Measurements from ENCODE around the gene R3HDM2.

R3HDM2 gene

DNA sequence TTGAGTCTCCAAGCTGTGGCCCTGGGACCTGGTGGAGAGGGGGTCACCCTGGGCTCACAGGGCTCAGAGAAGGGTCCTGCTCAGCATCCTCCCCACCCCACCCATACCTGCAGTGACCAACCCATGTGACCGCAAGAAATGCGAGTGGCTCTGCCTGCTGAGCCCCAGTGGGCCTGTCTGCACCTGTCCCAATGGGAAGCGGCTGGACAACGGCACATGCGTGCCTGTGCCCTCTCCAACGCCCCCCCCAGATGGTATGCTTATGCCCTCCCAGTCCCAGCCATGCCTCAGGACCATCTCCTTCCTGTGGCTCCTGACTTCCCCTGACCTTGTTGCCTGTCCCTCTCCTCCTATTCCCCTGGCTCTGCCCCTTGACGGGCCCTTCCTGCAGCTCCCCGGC, 220.9 kb downstream of the R3HDM2 start:
- no peak overlapping the region for H3K4me3 ChIP-seq (ENCODE audit: low read depth, low read length)
- TF ChIP-seq, protein P1, sequence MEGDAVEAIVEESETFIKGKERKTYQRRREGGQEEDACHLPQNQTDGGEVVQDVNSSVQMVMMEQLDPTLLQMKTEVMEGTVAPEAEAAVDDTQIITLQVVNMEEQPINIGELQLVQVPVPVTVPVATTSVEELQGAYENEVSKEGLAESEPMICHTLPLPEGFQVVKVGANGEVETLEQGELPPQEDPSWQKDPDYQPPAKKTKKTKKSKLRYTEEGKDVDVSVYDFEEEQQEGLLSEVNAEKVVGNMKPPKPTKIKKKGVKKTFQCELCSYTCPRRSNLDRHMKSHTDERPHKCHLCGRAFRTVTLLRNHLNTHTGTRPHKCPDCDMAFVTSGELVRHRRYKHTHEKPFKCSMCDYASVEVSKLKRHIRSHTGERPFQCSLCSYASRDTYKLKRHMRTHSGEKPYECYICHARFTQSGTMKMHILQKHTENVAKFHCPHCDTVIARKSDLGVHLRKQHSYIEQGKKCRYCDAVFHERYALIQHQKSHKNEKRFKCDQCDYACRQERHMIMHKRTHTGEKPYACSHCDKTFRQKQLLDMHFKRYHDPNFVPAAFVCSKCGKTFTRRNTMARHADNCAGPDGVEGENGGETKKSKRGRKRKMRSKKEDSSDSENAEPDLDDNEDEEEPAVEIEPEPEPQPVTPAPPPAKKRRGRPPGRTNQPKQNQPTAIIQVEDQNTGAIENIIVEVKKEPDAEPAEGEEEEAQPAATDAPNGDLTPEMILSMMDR (IDR thresholded peaks at IDR 0.05; ENCODE audit: borderline replicate concordance, insufficient read depth, low read depth, low read length), result no peak

DNA sequence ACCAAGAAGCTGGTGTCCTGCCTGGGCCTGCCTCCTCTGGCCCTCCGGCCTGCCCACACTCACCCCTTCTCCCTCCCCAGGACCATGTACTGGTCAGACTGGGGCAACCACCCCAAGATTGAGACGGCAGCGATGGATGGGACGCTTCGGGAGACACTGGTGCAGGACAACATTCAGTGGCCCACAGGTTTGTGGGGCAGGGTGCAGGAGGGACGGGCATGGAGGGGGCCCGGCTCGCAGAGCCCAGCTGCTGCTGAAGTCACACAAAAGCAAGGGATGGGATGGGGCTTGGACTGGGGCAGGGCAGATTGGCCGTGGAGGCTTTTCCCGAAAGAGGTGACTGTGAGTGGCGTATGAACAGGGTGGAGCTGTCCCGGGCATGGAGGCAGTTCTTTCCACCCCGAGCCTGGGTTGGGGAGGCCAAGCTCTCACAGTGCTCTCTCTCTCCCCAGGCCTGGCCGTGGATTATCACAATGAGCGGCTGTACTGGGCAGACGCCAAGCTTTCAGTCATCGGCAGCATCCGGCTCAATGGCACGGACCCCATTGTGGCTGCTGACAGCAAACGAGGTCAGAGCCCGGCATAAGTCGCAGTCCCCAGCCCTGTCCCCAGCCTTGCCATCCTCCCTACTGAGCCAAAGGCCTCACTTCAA, 222.1 kb downstream of the R3HDM2 start:
- H3K4me3 ChIP-seq (ENCODE audit: low read depth, low read length), result no peak overlapping the region
- TF ChIP-seq, protein P1 (IDR thresholded peaks at IDR 0.05; ENCODE audit: borderline replicate concordance, insufficient read depth, low read depth, low read length), result no peak

DNA sequence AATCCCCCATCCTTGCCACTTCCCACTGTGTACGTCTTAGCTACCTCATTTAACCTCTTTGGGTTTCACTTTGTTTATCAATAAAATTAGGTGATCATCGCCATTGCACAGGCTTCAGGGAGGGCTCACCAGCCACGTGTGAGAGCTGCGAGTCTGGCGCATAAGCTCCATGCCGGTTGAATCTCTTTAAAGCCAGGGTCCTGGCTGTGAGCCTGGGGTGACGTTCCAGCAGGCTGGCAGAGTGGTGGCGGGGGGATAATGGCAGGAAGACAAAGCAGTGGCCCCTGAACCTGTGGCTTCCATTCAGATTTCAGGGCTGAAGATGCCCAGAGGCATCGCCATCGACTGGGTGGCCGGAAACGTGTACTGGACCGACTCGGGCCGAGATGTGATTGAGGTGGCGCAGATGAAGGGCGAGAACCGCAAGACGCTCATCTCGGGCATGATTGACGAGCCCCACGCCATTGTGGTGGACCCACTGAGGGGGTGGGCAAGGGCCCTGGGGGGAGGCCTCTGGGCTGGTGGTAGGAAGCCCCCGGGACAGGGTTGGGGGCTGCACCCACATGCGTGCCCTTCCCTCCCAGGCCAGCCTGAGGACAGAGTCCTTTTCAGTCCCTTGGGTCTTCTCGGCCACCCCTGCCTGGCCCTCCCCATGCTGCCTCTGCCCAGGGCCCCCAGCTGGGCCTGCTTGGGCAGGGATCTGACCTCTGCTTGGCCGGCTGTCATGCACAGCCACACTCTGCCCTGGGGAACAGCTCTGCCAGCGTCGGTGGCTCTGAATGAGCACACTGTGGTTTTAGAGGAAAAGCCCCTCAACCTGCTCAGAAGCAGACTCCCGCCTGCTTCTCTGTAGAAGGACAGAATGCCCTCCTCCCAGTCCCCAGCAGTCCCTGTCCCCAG, 222.9 kb downstream of the R3HDM2 start:
- TF ChIP-seq, protein P1 (IDR thresholded peaks at IDR 0.05; ENCODE audit: borderline replicate concordance, insufficient read depth, low read depth, low read length), result no peak
- no peak overlapping the region for H3K4me3 ChIP-seq (ENCODE audit: low read depth, low read length)

DNA sequence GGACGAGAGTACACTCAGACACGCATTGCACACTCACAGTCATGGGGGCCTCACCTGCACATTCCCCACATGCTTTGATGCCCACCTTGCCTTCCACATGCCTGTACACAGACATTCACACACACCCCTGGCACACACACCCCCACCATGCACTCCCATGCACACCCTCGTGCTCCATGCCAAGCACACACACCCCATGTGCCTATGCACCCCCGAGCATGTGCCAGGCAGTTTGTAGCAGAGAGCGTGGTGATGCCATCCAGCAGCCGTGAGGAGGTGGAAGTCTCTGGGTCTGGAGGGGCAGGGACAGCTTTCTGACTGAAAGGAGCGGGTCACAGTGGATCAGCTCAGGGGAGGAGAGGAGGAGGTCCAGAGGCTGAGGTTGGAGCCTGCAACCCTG, 224.9 kb downstream of the R3HDM2 start:
- H3K4me3 ChIP-seq (ENCODE audit: low read depth, low read length), result no peak overlapping the region
- TF ChIP-seq, protein P1 (IDR thresholded peaks at IDR 0.05; ENCODE audit: borderline replicate concordance, insufficient read depth, low read depth, low read length), result no peak

DNA sequence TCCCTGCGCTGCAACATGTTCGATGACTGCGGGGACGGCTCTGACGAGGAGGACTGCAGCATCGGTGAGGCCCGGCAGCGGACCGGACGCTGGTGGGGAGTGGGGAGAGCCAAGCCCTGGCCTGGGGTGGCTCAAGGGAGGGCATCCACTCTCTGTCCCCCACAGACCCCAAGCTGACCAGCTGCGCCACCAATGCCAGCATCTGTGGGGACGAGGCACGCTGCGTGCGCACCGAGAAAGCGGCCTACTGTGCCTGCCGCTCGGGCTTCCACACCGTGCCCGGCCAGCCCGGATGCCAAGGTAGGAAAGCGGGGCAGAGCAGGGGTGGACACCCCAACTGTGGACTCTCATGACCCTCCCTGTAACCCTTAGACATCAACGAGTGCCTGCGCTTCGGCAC, 225.7 kb downstream of the R3HDM2 start:
- TF ChIP-seq, protein P1 (IDR thresholded peaks at IDR 0.05; ENCODE audit: borderline replicate concordance, insufficient read depth, low read depth, low read length), result no peak
- no peak overlapping the region for H3K4me3 ChIP-seq (ENCODE audit: low read depth, low read length)

DNA sequence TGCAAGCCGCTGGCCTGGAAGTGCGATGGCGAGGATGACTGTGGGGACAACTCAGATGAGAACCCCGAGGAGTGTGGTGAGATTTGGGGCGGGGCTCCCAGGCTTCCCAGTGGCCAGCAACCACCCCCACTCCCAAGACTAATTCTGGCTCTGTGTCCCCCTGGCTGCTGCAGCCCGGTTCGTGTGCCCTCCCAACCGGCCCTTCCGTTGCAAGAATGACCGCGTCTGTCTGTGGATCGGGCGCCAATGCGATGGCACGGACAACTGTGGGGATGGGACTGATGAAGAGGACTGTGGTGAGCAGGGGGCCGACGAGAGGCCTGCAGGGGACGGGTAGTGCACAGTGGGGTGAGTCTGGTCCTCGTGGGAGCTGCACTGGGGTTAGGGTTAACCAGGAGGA, 226.4 kb downstream of the R3HDM2 start:
- H3K4me3 ChIP-seq (ENCODE audit: low read depth, low read length), result no peak overlapping the region
- TF ChIP-seq, protein P1 (IDR thresholded peaks at IDR 0.05; ENCODE audit: borderline replicate concordance, insufficient read depth, low read depth, low read length), result no peak

All from GM12875 (cell line).